Psoas muscle (tissue), 8 donors: ENCODE measurements around the gene ARRB2. TPM values are rescaled to one million over a fixed set of nuclear protein-coding genes. Genes with fewer than 3 reads are reported as not detected.

Experiments used
- ATAC-seq, 4 donors: fragments of 200-7000 bp; cut with Tn5 transposase; one replicate each; pipeline ENCODE4 v1.9.1; 2020; ENCODE audit warnings: moderate library complexity in 3 of 4, mild to moderate bottlenecking in 2 of 4
- DNase-seq, 2 donors: peaks; one replicate each; pipeline ENCODE4 v3.0.0-alpha.2; 2020
- H3K27ac ChIP-seq: fragments of 200-600 bp; one replicate; pipeline ENCODE4 v1.8.0; 2022
- H3K27me3 ChIP-seq, 3 donors: fragments of 200-600 bp in 1 of 3; one replicate each; pipeline versions ENCODE4 v1.6.1 to v1.8.0; 2013 to 2022; ENCODE audit warnings: low read length in 2 of 3, mild to moderate bottlenecking in 2 of 3, moderate library complexity in 1 of 3; ENCODE audit not compliant: insufficient read depth in 3 of 3
- H3K36me3 ChIP-seq, 2 donors: fragments of 200-600 bp in 1 of 2; one replicate each; pipeline versions ENCODE4 v1.6.1 to v1.8.0; 2013 to 2022; ENCODE audit warnings: low read depth in 1 of 2, mild to moderate bottlenecking in 1 of 2, moderate library complexity in 1 of 2; ENCODE audit not compliant: insufficient read depth in 1 of 2
- H3K4me1 ChIP-seq: fragments of 200-600 bp; one replicate; pipeline ENCODE4 v1.8.0; 2022
- H3K4me3 ChIP-seq: fragments of 200-600 bp; one replicate; pipeline ENCODE4 v1.8.0; 2022; ENCODE audit warnings: mild to moderate bottlenecking
- H3K9me3 ChIP-seq: fragments of 200-600 bp; one replicate; pipeline ENCODE4 v1.8.0; 2022
- WGBS, 3 donors: extraction: QIAGEN DNeasy Blood & Tissue Kit; methylation state at CpG; one replicate each; pipeline versions ENCODE4 v1.1.6 to v1.1.7; 2013; 5-methylcytosine and 5-hydroxymethylcytosine counted together
- intact Hi-C, 2 donors: fragments of 100-400 bp; cut with DNase I; formaldehyde crosslinking; loops; one replicate each; pipeline versions ENCODE4 v1.11.0 to v1.14.2; 2022
- polyA plus RNA-seq, 3 donors: library from polyadenylated mRNA; stranded (reverse); fragments of 200-250 nt; gene quantifications; one replicate each; pipeline ENCODE4 v1.2.3, GENCODE V29; 2013
- total RNA-seq, 4 donors: library from RNA; stranded (reverse); fragmentation: NEBNext Ultra II Directional in 2 of 4; extraction: Animal tissue kit (Norgen Biotek cat#: 25700) in 2 of 4; gene quantifications; one replicate each; pipeline versions ENCODE4 v1.2.1 to v1.2.4, GENCODE V29; 2021 to 2023
- TF ChIP-seq, protein P1 (sequence below): fragments of 200-600 bp; IDR thresholded peaks from one replicate; pipeline ENCODE4 v1.8.0; 2022; ENCODE audit warnings: antibody characterized with exemption
- donor health status: healthy with polysubstance abuse.
- donor health status: DM: no; HTN: no; CAD: no; lungs with moderate emphysema.
- donor health status: Bipolar disorder and iron deficiency.
- donor health status: healthy.
- donor health status: DM: yes; HTN: yes; CAD: no.
- donor health status: DM: no; HTN: no; CAD: no.
- donor health status: DM: no; HTN: no; CAD: no.
- donor health status: DM: yes; HTN: yes; CAD: no.

The ARRB2 gene
- total and polyA plus RNA-seq, 7 donors, result 6.6 to 16.5 (median 12.1) TPM

GRCh38 chr17:4721203-4722135 lies 11.0 kb downstream of the ARRB2 start:
- Histone ChIP-seq H3K4me3 (no peak overlapping the region), H3K9me3 (no peaks in the 10 kb centered on the region), H3K27me3 (no peaks in the 10 kb centered on the region), H3K36me3 (peaks cover 0 to 10% of the 10 kb centered on the region in 2 donors), H3K4me1 (no peaks in the 10 kb centered on the region), H3K27ac (no peak overlapping the region)
- intact Hi-C loops, result no loop called here
- TF ChIP-seq, protein P1, sequence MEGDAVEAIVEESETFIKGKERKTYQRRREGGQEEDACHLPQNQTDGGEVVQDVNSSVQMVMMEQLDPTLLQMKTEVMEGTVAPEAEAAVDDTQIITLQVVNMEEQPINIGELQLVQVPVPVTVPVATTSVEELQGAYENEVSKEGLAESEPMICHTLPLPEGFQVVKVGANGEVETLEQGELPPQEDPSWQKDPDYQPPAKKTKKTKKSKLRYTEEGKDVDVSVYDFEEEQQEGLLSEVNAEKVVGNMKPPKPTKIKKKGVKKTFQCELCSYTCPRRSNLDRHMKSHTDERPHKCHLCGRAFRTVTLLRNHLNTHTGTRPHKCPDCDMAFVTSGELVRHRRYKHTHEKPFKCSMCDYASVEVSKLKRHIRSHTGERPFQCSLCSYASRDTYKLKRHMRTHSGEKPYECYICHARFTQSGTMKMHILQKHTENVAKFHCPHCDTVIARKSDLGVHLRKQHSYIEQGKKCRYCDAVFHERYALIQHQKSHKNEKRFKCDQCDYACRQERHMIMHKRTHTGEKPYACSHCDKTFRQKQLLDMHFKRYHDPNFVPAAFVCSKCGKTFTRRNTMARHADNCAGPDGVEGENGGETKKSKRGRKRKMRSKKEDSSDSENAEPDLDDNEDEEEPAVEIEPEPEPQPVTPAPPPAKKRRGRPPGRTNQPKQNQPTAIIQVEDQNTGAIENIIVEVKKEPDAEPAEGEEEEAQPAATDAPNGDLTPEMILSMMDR, result no peak
- ATAC-seq (no peak), DNase-seq (no peak)
- 71 to 86% (median 73%) methylated on average over 20 of the region's 20 CpGs for WGBS, 3 donors

GRCh38 chr17:4722678-4723240 lies 12.3 kb downstream of the ARRB2 start:
- H3K4me1 ChIP-seq, result no peaks in the 10 kb centered on the region
- H3K27me3 ChIP-seq, result no peaks in the 10 kb centered on the region
- no peak overlapping the region for H3K27ac ChIP-seq
- no peak for ATAC-seq
- no peak overlapping the region for H3K4me3 ChIP-seq
- 75 to 83% (median 83%) methylated on average over 16 of the region's 16 CpGs for WGBS, 3 donors
- intact Hi-C loops, result no loop called here
- peaks cover 0 to 3% of the 10 kb centered on the region in 2 donors for H3K36me3 ChIP-seq
- DNase-seq, result no peak
- TF ChIP-seq, protein P1, result no peak
- no peaks in the 10 kb centered on the region for H3K9me3 ChIP-seq

- ATAC-seq (no peak), DNase-seq (no peak)
- peaks cover 0 to 2% (median 0%) of the 10 kb centered on the region in 3 donors for H3K27me3 ChIP-seq
- 77 to 88% (median 79%) methylated on average over 5 of the region's 5 CpGs for WGBS, 3 donors
- TF ChIP-seq, protein P1, result no peak
- intact Hi-C loops, result no loop called here
- H3K36me3 ChIP-seq, result no peaks in the 10 kb centered on the region
- no peaks in the 10 kb centered on the region for H3K9me3 ChIP-seq
- H3K27ac ChIP-seq, result no peak overlapping the region
- H3K4me3 ChIP-seq, result no peak overlapping the region
- H3K4me1 ChIP-seq, result no peaks in the 10 kb centered on the region
These were observed 14.2 kb downstream of the ARRB2 start for GRCh38 chr17:4724650-4725049.

DNA sequence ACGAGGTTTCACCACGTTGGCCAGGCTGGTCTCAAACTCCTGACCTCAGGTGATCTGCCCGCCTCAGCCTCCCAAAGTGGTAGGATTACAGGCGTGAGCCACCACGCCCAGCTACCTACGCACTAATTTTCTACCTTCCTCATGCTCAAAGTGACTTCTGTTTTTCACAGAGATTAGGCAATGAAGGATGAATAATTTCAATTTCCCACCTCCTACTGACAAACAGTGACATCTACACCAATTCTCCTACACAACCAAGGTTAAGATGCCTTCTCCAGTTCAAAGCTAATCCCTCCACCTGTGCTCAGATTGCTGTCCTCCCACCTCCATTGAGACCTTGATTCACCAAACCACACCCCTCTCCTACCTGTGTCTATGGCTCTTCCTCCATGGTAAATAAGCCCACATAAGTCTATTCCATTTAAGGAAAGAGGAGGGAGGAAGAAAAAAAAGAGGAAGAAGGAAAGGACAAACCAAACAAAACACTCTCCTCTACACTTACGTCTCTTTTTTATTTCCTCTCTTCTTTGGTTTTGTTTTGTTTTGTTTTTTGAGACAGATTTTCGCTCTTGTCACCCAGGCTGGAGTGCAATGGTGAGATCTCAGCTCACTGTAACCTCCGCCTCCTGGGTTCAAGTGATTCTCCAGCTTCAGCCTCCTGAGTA lies 15.3 kb downstream of the ARRB2 start:
- Histone ChIP-seq H3K9me3 (no peaks in the 10 kb centered on the region), H3K4me3 (no peak overlapping the region), H3K4me1 (no peaks in the 10 kb centered on the region), H3K27me3 (peaks cover 0 to 2% (median 0%) of the 10 kb centered on the region in 3 donors), H3K27ac (no peak overlapping the region), H3K36me3 (no peaks in the 10 kb centered on the region)
- no peak for ATAC-seq
- TF ChIP-seq, protein P1, result no peak
- intact Hi-C loops, result no loop called here
- DNase-seq, result no peak
- 77 to 85% (median 79%) methylated on average over 7 to 9 of the region's 9 CpGs for WGBS, 3 donors
